ENCODE results near the gene MIEF1.
"Not testable (repeated sequence)": the region's sequence is repeated elsewhere in the genome, so short reads cannot be mapped to it uniquely, and the experiment has no call there.

The MIEF1 gene

GRCh38 chr22:39490966-39491680, 11.0 kb upstream of the MIEF1 start:
- DNase-seq, result no peak

GRCh38 chr22:39491696-39492095, 10.4 kb upstream of the MIEF1 start:
- no peak for DNase-seq

GRCh38 chr22:39492186-39492585, 9.9 kb upstream of the MIEF1 start:
- DNase-seq, result no peak

DNA sequence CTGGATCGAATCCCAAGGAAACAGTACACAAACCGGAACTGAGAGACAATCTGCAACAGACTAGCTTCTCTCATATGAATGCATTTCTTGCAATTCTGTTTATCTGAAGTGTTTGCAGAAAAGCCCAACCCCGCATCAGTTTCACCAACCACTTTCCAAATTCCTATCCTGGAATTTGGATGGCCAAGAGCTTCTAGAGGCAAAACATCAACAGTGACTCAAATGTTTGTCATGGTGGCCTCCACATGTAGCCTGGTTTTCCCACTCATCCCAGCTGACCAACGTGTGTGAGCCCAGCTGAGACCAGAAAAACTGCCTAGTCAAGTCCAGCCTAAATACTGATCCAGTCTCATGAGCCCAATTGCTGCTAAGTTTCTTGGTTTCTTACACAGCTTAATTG, 8.3 kb upstream of the MIEF1 start:
- DNase-seq, result peak; percentile 89

DNA sequence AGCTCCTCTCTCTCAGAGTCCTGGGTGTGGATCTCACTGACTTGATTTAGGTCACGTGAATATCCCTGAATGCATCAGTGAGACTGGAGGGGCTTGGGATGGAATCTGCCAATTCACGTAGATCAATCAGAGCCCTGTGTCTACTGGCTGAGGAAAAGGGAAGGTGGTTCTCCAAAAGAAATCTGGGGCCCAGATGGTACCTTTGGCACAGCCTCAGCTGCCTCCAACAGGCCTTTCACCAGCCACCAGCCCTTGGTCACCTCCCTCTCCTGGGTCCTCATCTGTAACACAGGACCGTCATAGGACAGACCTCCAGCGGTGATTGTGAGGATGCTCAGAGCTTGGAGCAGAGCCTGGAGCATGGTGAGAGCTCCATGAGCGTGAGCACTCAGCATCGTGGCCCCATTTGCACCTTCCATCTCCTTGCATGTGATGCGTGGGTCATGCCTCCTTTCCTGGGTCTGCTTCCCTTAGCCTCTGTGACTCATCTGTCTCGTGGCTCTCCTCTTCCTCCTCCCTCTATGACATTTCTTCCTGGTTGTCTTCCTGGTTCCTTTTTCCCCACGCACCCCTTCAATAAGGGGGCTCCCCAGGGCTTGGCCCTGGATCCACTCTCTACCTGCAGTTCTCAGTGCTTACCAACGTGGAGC, 7.5 kb upstream of the MIEF1 start:
- no peak for DNase-seq

GRCh38 chr22:39496131-39496838, 5.8 kb upstream of the MIEF1 start:
- peak; percentile 85 for DNase-seq

GRCh38 chr22:39497429-39497828, 4.7 kb upstream of the MIEF1 start:
- DNase-seq, result no peak

DNA sequence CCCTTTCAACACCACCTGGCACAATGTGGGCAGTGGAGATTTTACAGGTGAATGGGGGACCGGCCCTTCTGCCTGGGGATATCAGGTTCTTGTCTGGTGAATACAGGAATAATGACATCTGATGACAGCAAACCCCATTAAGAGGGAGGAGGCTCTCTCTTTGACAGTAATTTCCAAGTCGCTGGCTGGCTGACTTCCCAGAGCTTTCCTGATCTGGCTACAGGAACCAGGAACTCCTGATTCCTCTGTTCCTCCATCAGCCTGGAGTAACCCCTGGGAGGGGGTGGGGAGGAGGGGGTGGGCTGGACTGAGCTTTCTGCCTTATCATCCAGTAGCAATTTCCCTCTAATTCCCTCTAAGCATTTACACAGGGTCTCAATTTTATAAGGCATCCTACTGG, 3.7 kb upstream of the MIEF1 start:
- DNase-seq, result no peak

- no peak for DNase-seq
These were observed 3.3 kb upstream of the MIEF1 start for GRCh38 chr22:39498802-39499201.

GRCh38 chr22:39500101-39500500, 2.0 kb upstream of the MIEF1 start:
- DNase-seq, result no peak

DNA sequence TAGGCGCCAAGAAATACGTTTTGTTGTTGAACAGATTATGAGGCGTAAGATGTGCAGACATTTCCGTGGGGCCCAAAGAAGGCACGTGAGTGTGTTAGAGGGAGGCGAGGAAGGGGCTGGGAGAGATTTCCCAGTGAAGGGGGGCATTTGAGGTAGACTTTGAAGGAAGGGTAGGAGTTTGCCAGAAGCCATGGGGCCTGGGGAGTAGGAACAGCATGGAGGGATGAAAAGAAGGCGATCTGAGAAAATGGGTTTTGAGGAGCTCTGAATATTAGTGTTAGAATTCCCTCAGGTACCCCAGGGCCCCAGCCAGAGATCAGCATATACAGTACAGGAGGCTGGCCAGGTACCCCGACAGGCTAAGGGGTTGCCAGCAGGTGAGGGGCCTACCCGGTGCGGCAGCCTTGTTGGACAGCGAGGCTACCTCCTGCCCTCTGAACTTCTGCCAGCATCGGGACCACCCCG, 414 bp upstream of the MIEF1 start:
- DNase-seq, result no peak

- no peak for DNase-seq
These were observed 809 bp downstream of the MIEF1 start for GRCh38 chr22:39502789-39503409.

DNA sequence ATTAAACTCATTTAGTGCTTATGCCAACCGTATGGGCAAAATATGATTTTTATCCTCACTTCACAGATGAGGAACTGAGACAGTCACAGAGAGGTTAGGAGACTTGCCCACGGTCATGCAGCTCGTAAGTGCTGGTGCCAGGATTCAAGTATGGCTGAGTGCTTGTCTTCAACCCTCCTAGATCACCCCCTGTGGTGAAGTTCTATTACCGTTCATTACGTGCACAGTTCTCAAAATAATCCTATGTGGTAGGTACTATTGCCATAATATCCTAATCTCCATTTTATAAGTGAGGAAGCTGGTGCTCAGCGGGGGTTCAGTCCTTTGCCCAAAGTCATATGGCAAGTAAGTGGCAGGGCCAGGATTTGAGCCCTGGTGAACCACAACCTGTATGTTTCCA, 1.5 kb downstream of the MIEF1 start:
- DNase-seq, result no peak

- DNase-seq, result no peak
These were observed 2.0 kb downstream of the MIEF1 start for GRCh38 chr22:39504071-39504470.

DNA sequence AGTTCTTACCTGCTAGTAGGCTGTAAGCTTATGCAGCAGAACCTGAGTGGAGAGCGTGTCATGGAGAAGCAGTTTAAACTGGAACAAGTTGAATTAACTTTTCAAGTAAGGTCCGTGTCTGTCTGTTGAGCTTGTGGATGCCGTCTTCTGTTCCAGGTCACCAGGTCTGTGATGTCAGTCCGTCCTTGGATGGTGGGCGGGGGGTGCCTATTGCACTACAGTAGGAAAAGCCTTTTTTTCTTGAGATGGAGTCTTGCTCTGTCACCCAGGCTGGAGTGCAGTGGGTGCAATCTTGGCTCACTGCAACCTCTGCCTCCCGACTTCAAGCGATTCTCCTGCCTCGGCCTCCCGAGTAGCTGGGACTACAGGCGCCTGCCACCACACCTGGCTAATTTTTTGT, 4.9 kb downstream of the MIEF1 start:
- not testable (repeated sequence) for DNase-seq

GRCh38 chr22:39508393-39508792, 6.3 kb downstream of the MIEF1 start:
- no peak for DNase-seq

DNA sequence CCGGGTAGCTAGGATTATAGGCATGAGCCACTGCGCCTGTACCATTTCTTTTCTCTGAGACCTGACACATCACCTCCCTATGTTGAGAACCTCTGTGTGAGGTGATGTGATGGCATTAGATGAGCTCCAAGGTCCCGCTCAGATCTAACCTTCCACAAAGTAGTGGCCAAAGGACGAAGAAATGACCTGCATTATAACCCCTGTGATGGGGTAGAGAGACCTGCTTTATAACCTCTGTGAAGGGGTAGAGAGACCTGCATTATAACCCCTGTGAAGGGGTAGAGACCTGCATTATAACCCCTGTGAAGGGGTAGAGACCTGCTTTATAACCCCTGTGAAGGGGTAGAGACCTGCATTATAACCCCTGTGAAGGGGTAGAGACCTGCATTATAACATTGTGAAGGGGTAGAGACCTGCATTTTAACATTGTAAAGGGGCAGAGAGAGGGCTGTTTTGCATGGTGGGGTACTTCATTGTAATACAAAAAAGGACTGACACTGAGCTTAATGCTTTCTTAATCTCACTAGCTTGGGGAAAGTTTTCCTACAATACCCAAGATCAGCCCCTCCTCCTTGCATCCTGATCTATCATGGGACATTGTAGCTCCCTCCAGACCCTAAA, 8.5 kb downstream of the MIEF1 start:
- DNase-seq, result no peak

GRCh38 chr22:39511226-39511625, 9.1 kb downstream of the MIEF1 start:
- no peak for DNase-seq

DNA sequence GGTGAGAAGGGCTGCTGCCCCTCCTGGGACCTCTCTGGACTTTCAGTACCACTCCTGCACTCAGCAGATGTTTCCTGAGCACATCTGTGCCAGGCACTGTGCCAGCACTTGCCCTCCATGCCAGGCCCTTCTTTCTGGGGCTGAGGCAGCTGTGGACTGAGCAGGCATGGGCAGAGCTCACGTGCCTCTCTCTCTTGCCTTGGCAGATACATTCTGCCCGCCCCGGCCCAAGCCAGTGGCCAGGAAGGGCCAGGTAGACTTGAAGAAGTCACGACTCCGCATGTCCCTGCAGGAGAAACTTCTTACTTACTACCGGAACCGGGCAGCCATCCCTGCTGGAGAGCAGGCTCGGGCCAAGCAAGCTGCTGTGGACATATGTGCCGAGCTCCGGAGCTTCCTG, 9.9 kb downstream of the MIEF1 start:
- no peak for DNase-seq

- DNase-seq, result no peak
These were observed 11.7 kb downstream of the MIEF1 start for GRCh38 chr22:39513791-39514190.

DNA sequence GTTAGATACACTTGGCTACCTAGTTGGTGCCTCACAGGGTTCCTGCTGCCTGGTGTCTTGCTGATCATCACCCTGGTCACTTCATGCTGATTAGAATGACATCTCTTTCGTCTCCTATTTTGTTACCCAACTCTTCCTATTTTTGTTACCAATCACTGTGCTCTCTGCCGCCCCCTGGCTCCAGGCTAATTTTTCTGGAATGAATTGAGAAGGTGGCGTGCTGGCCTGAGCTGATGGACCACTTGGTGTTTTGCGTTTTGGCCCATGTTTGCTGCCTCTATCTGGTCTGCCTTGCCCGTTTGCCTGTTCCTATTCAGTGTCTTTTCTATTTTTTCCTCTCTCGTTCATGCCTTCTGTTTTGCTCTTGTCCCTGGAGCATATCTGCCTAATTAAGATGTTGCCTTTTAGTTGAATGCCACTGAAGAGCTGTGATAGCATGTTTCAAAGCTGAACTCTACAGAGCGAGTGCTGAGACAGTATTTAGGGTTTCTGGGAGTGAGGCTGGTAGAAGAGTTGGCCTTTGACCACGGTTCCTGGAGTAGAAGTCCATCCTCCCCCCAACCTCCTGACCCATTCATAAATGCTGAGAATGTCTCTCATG, 12.4 kb downstream of the MIEF1 start:
- DNase-seq, result no peak

- no peak for DNase-seq
These were observed 13.4 kb downstream of the MIEF1 start for GRCh38 chr22:39515266-39516050.

Measured in islet precursor cell (in vitro differentiated cells).